Nephron (organoid): ENCODE results near the gene SELENOT.

ENCODE experiments used
- H3K27ac Mint-ChIP-seq, 3 experiments: 2 replicates each; pipeline ENCODE4 v1.8.0; 2020; ENCODE audit warnings: mixed read lengths in 3 of 3, mild to moderate bottlenecking in 2 of 3, moderate library complexity in 1 of 3
- H3K27me3 Mint-ChIP-seq: 2 replicates; pipeline ENCODE4 v1.8.0; 2021; ENCODE audit warnings: low read depth, mild to moderate bottlenecking, moderate library complexity, mixed read lengths
- H3K36me3 Mint-ChIP-seq: 2 replicates; pipeline ENCODE4 v1.8.0; 2020; ENCODE audit warnings: low read depth, mixed read lengths
- H3K4me1 Mint-ChIP-seq: 2 replicates; pipeline ENCODE4 v1.8.0; 2020; ENCODE audit warnings: mixed read lengths
- H3K4me3 Mint-ChIP-seq, 3 experiments: 2 replicates each; pipeline ENCODE4 v1.8.0; 2020; ENCODE audit warnings: mild to moderate bottlenecking in 3 of 3, mixed read lengths in 3 of 3, moderate library complexity in 2 of 3
- H3K9me3 Mint-ChIP-seq: 2 replicates; pipeline ENCODE4 v1.8.0; 2020; ENCODE audit warnings: mixed read lengths
- CTCF ChIP-seq, 3 experiments: fragments of 200-600 bp; sonication (generic); IDR thresholded peaks; one replicate each; pipeline ENCODE4 v1.5.0; 2021; ENCODE audit warnings: antibody characterized with exemption in 3 of 3; ENCODE audit not compliant: unreplicated experiment in 3 of 3

The SELENOT gene

GRCh38 chr3:150603980-150604319, 829 bp downstream of the SELENOT start:
- peaks cover 36% of the 10 kb centered on the region for H3K36me3 Mint-ChIP-seq
- H3K4me3 Mint-ChIP-seq, result peak overlapping the region; percentile 96
- H3K4me1 Mint-ChIP-seq, result peaks cover 58% of the 10 kb centered on the region
- peaks cover 3% of the 10 kb centered on the region for H3K9me3 Mint-ChIP-seq
- TF ChIP-seq CTCF (IDR thresholded peaks at IDR 0.05; ENCODE audit: unreplicated experiment in 3 of 3), result no peak
- H3K27me3 Mint-ChIP-seq, result no peaks in the 10 kb centered on the region
- H3K27ac Mint-ChIP-seq, result peak overlapping the region; percentile 100

GRCh38 chr3:150605998-150606641, 3.0 kb downstream of the SELENOT start:
- H3K27me3 Mint-ChIP-seq, result no peaks in the 10 kb centered on the region
- H3K36me3 Mint-ChIP-seq, result peaks cover 38% of the 10 kb centered on the region
- peaks cover 48% of the 10 kb centered on the region for H3K4me1 Mint-ChIP-seq
- peaks cover 3% of the 10 kb centered on the region for H3K9me3 Mint-ChIP-seq
- peak overlapping the region; percentile 65 to 78 (median 77) for H3K4me3 Mint-ChIP-seq
- TF ChIP-seq CTCF (IDR thresholded peaks at IDR 0.05; ENCODE audit: unreplicated experiment in 3 of 3), result no peak
- peak overlapping the region; percentile 48 to 81 (median 51) for H3K27ac Mint-ChIP-seq

DNA sequence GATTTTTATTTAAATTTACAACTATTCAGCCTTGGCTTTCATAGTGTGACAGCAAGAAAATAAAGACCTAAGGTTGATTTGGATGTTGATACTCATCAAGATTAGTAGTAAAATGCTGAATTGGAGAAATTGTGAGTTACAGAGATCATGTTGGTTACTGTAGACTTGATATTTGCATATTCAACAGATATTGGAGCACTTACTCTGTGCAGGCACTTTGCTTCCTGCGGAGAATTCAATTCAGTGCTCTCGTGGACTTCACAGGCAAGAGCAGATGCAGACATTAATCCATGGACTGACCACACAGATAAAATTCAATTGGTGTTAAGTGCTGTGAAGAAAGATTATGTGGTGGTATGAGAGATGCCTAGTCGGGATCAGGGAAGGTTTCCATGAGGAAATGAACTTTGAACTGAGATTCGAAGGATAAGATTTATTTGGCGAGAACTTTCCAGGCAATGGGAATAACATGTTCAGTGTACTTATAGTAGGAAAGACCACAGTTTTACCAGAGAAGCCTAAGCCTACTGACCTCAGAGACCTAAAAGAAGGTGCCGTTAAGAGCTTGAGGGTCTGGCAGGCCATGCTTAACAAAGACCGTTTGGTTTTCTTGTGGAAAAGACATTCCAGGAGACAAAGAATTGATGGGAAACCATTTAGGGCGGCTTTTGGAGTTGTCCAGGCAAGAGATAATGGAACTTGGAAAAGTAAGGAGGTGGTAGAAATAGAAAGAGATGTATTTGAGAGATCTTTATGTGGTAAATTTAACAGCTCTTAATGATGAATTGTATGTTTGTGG, 4.3 kb downstream of the SELENOT start:
- H3K4me3 Mint-ChIP-seq, result no peak overlapping the region
- no peak overlapping the region for H3K27ac Mint-ChIP-seq
- peaks cover 35% of the 10 kb centered on the region for H3K4me1 Mint-ChIP-seq

GRCh38 chr3:150609988-150610387, 6.9 kb downstream of the SELENOT start:
- no peaks in the 10 kb centered on the region for H3K27me3 Mint-ChIP-seq
- H3K4me1 Mint-ChIP-seq, result peaks cover 22% of the 10 kb centered on the region
- H3K4me3 Mint-ChIP-seq, result no peak overlapping the region
- no peak overlapping the region for H3K27ac Mint-ChIP-seq
- H3K36me3 Mint-ChIP-seq, result peaks cover 65% of the 10 kb centered on the region
- peaks cover 11% of the 10 kb centered on the region for H3K9me3 Mint-ChIP-seq
- TF ChIP-seq CTCF (IDR thresholded peaks at IDR 0.05; ENCODE audit: unreplicated experiment in 3 of 3), result no peak

More for the DNA sequence above, 4.3 kb downstream of the SELENOT start:
- Mint-ChIP-seq H3K36me3 (peaks cover 43% of the 10 kb centered on the region), H3K9me3 (peaks cover 3% of the 10 kb centered on the region), H3K27me3 (no peaks in the 10 kb centered on the region)
- TF ChIP-seq CTCF (IDR thresholded peaks at IDR 0.05; ENCODE audit: unreplicated experiment in 3 of 3), result no peak

- Mint-ChIP-seq H3K4me3 (no peak overlapping the region), H3K27ac (no peak overlapping the region), H3K4me1 (peaks cover 17% of the 10 kb centered on the region), H3K36me3 (peaks cover 65% of the 10 kb centered on the region), H3K9me3 (peaks cover 11% of the 10 kb centered on the region), H3K27me3 (no peaks in the 10 kb centered on the region)
- no peak for TF ChIP-seq CTCF (IDR thresholded peaks at IDR 0.05; ENCODE audit: unreplicated experiment in 3 of 3)
Observed at GRCh38 chr3:150610785-150611184, 7.7 kb downstream of the SELENOT start.
